Prostate gland (tissue), 2 donors: ENCODE results near the gene SAT1. TPM values are rescaled to one million over a fixed set of nuclear protein-coding genes. Genes with fewer than 3 reads are reported as not detected.

Experiments
- DNase-seq: peaks from one replicate; pipeline ENCODE4 v3.0.0-alpha.2; 2019; ENCODE audit warnings: low spot score
- H3K27ac ChIP-seq, 2 donors: fragments of 200-600 bp; sonication (generic); 2 replicates each; pipeline ENCODE4 v1.5.1; 2017 to 2019
- H3K27me3 ChIP-seq: fragments of 200-600 bp; sonication (generic); replicated peaks from 2 replicates; pipeline ENCODE4 v1.5.1; 2019; ENCODE audit not compliant: insufficient read depth
- H3K36me3 ChIP-seq, 2 donors: fragments of 200-600 bp; sonication (generic); 1 replicate in 1 of 2; 2 replicates in 1 of 2; pipeline versions ENCODE4 v1.5.1 to v1.8.1; 2017 to 2019
- H3K4me1 ChIP-seq: fragments of 200-600 bp; sonication (generic); replicated peaks from 2 replicates; pipeline ENCODE4 v1.5.1; 2019
- H3K4me3 ChIP-seq, 2 donors: fragments of 200-600 bp; sonication (generic); 2 replicates each; pipeline ENCODE4 v1.5.1; 2017 to 2019
- H3K9me3 ChIP-seq: fragments of 200-600 bp; sonication (generic); 2 replicates; pipeline ENCODE4 v1.5.1; 2017
- POLR2A ChIP-seq: fragments of 450-650 bp; IDR thresholded peaks from one replicate; pipeline ENCODE4 v1.6.1; 2016; ENCODE audit warnings: antibody characterized with exemption, mild to moderate bottlenecking
- POLR2AphosphoS5 ChIP-seq: sonication (generic); formaldehyde crosslinking; IDR thresholded peaks from one replicate; pipeline ENCODE4 v1.6.1; 2017; ENCODE audit warnings: antibody characterized with exemption
- WGBS: methylation state at CpG from one replicate; pipeline ENCODE4 v1.1.5; 2018; 5-methylcytosine and 5-hydroxymethylcytosine counted together
- intact Hi-C: fragments of 100-400 bp; cut with DNase I; formaldehyde crosslinking; loops from one replicate; pipeline ENCODE4 v1.14.2; 2022
- total RNA-seq, 2 donors: library from RNA; depleted of rRNA; stranded (reverse); fragments of >200 nt; gene quantifications; one replicate each; pipeline ENCODE4 v1.1.0, GENCODE V29; 2016
- TF ChIP-seq, protein P1 (sequence below), 4 experiments: fragments of 200-600 bp in 2 of 4; fragments of 450-650 bp in 2 of 4; sonication (generic) in 2 of 4; IDR thresholded peaks; 1 replicate in 3 of 4; 2 replicates in 1 of 4; pipeline ENCODE4 v1.5.1; 2016 to 2019; ENCODE audit warnings: antibody characterized with exemption in 4 of 4, mild to moderate bottlenecking in 2 of 4, moderate library complexity in 2 of 4

The SAT1 gene
- total RNA-seq, 2 donors from 2014 or later, result 461 to 567 TPM

DNA sequence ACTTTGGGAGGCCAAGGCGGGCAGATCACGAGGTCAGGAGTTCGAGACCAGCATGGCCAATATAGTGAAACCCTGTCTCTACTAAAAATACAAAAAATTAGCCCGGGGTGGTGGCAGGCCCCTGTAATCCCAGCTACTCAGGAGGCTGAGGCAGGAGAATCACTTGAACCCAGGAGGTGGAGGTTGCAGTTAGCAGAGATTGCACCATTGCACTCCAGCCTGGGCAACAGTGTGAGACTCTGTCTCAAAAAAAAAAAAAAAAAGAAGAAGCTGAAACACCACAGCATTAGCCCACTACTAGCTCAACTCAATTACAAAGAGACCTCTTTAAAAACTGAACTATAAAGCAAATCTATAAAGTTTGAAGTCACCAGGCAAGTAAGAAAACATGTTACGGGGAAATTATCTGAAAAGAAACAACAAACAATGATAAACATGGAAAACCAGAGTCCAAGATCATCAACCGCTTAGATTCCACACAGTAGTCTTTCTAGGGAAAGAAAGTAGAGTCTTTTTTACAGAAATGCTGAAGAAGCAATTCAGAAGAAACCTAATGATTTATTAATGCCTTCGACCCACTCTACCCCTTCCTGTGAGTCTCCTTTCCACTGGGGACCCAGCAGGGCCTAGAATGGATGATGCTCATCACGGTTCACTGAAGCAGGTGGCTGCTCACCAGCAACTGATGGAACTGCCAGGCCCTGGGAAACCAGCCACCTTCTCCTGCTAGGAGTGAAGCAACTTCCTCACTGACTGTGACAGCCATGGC is 6.6 kb downstream of the SAT1 start:
- Histone ChIP-seq H3K27me3 (no peaks in the 10 kb centered on the region), H3K4me3 (no peak overlapping the region), H3K27ac (no peak overlapping the region), H3K36me3 (no peaks in the 10 kb centered on the region), H3K9me3 (no peaks in the 10 kb centered on the region), H3K4me1 (no peaks in the 10 kb centered on the region)
- intact Hi-C loops, result loop anchor here (10.0 kb wide), 1 partner anchor 235 kb away; the partner anchor contains the start of gene KLHL15
- TF ChIP-seq POLR2A (no peak), POLR2AphosphoS5 (no peak)
- TF ChIP-seq, protein P1, sequence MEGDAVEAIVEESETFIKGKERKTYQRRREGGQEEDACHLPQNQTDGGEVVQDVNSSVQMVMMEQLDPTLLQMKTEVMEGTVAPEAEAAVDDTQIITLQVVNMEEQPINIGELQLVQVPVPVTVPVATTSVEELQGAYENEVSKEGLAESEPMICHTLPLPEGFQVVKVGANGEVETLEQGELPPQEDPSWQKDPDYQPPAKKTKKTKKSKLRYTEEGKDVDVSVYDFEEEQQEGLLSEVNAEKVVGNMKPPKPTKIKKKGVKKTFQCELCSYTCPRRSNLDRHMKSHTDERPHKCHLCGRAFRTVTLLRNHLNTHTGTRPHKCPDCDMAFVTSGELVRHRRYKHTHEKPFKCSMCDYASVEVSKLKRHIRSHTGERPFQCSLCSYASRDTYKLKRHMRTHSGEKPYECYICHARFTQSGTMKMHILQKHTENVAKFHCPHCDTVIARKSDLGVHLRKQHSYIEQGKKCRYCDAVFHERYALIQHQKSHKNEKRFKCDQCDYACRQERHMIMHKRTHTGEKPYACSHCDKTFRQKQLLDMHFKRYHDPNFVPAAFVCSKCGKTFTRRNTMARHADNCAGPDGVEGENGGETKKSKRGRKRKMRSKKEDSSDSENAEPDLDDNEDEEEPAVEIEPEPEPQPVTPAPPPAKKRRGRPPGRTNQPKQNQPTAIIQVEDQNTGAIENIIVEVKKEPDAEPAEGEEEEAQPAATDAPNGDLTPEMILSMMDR (IDR thresholded peaks at IDR 0.05), result no peak
- 80% methylated on average over 8 of the region's 8 CpGs for WGBS
- no peak for DNase-seq

DNA sequence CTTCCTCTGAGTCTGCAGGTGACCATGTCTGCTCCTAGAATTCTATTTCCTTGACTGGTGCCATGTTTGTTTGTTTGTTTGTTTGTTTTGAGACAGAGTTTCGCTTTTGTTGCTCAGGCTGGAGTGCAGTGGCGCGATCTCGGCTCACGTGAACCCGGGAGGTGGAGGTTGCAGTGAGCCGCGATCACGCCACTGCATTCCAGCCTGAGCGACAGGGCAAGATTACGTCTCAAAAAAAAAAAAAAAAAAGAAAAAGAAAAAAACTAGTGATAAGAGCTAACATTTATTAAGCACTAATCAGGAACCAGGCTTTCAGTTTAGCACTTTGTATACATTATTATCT is 7.2 kb downstream of the SAT1 start:
- Histone ChIP-seq H3K9me3 (no peaks in the 10 kb centered on the region), H3K4me1 (no peaks in the 10 kb centered on the region), H3K27me3 (no peaks in the 10 kb centered on the region), H3K4me3 (no peak overlapping the region), H3K36me3 (no peaks in the 10 kb centered on the region), H3K27ac (no peak overlapping the region)
- no peak for DNase-seq
- intact Hi-C loops, result no loop called here
- TF ChIP-seq POLR2AphosphoS5, result no peak
- TF ChIP-seq, protein P1 (IDR thresholded peaks at IDR 0.05), result no peak
- no peak for TF ChIP-seq POLR2A
- WGBS, result 91% methylated on average over 11 of the region's 11 CpGs

DNA sequence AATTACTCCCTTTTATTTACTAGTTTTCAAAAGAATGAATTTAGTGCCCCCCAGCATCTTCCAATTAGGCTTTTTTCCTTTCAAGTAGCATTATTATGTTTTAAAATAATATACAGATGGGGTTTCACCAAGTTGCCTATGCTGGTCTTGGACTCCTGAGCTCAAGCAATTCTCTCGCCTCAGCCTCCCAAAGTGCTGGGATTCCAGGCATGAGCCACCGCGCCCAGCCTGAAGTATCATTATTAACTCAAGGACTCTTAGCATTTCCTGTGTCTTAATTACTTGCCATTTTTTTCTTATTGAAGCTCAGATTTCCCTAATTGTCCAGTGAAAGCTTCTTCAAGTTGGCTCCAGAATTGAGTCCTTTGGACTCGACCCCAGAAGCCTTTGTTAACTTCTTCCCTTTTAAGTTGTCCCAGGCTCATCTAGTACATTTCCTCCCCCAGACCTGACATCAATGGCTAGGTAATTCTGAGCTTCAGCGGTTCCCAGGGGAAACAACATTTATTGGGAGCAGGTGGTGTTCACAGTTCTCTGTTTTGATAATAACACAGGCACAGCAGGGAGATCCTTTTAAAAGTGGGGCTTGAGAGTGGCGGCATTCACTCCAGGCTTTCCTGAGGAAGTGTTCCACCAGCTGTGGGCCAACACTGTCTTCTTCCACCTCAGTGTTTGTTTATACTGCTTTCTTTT is 10.0 kb downstream of the SAT1 start:
- peak overlapping the region; percentile 8 to 33 for H3K27ac ChIP-seq
- no peaks in the 10 kb centered on the region for H3K9me3 ChIP-seq
- WGBS, result 42% methylated on average over 6 of the region's 6 CpGs
- TF ChIP-seq POLR2A (no peak), POLR2AphosphoS5 (no peak)
- no peaks in the 10 kb centered on the region for H3K36me3 ChIP-seq
- intact Hi-C loops, result no loop called here
- H3K27me3 ChIP-seq, result no peaks in the 10 kb centered on the region
- H3K4me3 ChIP-seq, result no peak overlapping the region
- H3K4me1 ChIP-seq, result no peaks in the 10 kb centered on the region
- no peak for DNase-seq

DNA sequence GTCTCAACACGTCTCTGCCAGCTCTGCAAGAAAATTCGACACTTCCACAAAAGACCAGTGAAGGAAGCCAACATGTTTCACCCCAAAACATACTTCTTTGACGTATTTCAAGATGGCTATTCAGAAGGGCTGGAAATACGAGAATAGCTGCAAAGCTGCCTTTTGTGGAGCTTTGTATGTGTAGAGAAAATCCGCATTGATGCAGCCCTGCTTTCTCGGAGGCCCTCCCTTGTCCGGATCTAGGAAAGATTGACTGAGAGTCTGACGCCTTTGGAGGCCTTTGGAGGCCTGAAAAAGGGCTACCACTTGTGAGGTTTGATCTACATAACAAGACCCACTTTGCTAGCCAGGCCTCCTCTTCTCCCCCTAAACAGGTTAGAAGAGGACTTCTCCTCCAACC is 12.2 kb downstream of the SAT1 start:
- WGBS, result 26% methylated on average over 8 of the region's 8 CpGs
- intact Hi-C loops, result no loop called here
- Histone ChIP-seq H3K9me3 (no peaks in the 10 kb centered on the region), H3K36me3 (no peaks in the 10 kb centered on the region), H3K4me1 (no peaks in the 10 kb centered on the region), H3K27me3 (no peaks in the 10 kb centered on the region), H3K4me3 (no peak overlapping the region), H3K27ac (peak overlapping the region in 1 of 2 donors; percentile 80)
- DNase-seq, result no peak
- TF ChIP-seq, protein P1 (IDR thresholded peaks at IDR 0.05), result no peak
- no peak for TF ChIP-seq POLR2AphosphoS5
- no peak for TF ChIP-seq POLR2A

DNA sequence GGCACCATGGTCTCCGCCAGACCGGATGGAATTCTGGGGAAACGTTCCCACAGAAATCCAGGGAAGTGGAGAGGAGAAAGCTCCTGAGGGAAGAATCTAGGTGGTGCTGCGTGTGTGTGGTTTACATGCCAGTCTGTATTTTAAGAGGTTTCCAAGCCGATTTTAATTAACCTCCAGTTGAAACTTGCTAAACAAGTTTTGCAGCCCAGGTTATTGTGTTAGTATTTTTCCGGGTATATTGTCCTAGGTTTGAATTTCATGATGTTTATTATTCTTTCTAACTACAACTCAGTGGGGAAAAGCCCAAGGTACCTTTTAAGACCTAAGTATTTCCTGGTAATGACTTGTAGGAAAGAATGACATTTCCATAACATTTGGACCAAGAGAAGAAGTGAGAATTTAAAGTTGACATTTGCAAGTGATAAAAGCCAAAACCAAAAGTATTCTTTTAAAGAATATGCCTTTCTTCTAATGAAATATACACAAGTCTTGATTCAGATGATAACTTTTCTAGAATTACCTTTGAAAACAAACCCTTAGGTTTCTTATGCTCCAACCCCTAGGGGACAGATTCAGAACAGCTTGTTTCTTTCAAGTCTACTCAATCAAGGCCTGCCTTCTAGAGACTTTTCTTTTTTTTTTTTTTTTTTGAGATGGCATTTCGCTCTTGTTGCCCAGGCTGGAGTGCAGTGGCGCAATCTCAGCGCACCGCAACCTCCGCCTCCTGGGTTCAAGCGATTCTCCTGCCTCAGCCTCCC is 14.6 kb downstream of the SAT1 start:
- intact Hi-C loops, result no loop called here
- no peak overlapping the region for H3K4me3 ChIP-seq
- H3K27me3 ChIP-seq, result no peaks in the 10 kb centered on the region
- no peaks in the 10 kb centered on the region for H3K9me3 ChIP-seq
- no peaks in the 10 kb centered on the region for H3K4me1 ChIP-seq
- peak overlapping the region; percentile 80 to 84 for H3K27ac ChIP-seq
- DNase-seq, result peak; percentile 50
- no peaks in the 10 kb centered on the region for H3K36me3 ChIP-seq
- TF ChIP-seq, protein P1 (IDR thresholded peaks at IDR 0.05), result peak in 1 of 4 experiments; percentile 28
- TF ChIP-seq POLR2A (no peak), POLR2AphosphoS5 (peak; percentile 69)
- WGBS, result 44% methylated on average over 11 of the region's 12 CpGs
